GM19328 (cell line): ENCODE results near the gene LRP1B.
A peak's percentile ranks its signal among the peaks of the same experiment; 100 is the strongest.

ENCODE experiments used
- ATAC-seq: cut with Tn5 transposase; IDR thresholded peaks from one replicate; pipeline ENCODE4 v1.9.1; 2021; ENCODE audit warnings: mild to moderate bottlenecking, moderate library complexity; ENCODE audit not compliant: unreplicated experiment

The LRP1B gene

DNA sequence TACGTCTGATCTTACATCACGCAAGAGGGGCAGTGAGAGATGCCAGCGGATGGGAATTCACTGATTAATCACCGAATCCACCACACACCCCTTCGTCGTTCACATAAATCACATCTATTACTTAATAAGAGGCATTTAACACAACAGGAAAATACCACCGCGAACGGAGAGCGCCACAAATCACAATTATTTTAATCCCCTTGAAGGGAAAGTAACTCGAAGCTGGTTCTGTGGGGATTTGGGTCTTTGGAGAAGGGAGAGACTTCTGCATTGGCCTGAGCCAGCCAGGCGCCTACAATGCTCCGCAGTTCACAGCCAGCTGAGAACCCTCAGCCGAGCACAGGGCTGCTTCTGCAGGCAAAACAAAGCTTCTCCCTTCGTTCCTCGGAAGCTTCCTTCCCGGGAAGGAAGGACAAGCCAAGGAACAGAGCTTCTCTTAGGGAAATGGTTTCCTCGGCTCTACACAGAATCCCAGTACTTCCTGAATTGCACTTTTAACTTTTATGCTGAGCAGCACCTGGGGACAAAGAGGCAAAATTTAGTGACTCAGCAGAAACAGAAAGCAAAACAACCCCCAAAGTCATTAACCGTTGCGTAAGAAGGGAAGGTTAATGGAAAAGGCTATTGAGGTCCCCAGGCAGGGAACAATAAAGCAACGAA is at the start of gene LRP1B:
TSS of gene LRP1B (minus strand) at position 7 of the 660 bp plus-strand sequence. CDS start 287 bp downstream, outside the sequence.
- peak; percentile 47 for ATAC-seq

DNA sequence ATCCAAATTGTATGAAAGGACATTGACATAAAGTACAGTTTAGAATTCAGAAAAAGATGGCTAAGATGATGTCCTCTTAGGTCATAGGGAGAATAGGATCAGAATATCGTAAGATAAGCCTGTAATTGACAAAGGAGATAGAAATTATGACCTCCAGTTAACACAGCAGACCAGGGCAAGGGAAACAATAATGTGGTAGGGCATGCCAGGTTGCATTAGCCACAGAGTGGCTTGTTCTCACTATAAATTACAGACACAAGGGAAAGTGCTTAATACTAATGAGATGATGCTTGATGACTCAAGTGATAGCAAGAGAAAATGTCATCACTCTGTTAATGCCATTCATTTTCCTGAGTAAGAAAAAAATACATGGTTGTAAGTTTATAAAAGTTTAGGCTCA is 48.9 kb upstream of the LRP1B start:
- ATAC-seq = no peak

DNA sequence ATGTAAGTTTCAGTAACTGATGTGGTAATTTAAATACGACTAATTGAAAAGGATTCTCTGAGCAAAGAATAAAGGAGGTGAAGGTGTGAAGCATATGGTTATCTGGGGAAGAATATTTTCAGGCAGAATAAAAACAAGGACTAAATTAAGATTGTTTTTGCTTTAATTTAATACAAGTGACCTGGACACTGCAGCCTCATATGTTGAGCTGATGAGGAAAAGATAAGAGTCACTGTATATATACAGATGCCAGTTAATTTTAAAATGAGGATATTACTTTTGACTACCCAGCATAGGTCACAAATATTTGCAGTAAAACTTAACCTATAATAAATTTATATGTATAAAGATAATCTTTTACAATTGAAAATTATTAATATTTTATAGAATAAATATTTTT is 47.8 kb upstream of the LRP1B start:
- no peak for ATAC-seq

DNA sequence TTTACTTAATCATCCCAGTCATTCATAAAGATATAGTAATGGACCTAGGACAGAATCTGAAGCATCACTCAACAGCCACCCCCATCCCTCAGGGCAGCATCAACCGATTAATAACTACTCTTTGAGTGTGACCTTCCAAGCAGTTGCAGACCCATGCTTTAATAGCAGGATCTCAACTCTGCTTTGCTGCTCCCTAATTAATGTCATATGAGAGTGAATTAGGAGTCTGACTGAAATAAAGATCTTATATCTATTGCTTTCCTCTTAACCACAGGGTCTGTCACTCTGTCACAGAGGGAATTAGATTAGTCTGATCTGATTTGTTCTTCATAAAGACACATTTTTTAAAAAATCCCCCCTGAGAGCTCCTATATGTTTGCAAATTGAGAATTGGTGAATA is 46.1 kb upstream of the LRP1B start:
- no peak for ATAC-seq

- ATAC-seq = no peak
Observed at GRCh38 chr2:142175813-142176338, 45.1 kb upstream of the LRP1B start.

DNA sequence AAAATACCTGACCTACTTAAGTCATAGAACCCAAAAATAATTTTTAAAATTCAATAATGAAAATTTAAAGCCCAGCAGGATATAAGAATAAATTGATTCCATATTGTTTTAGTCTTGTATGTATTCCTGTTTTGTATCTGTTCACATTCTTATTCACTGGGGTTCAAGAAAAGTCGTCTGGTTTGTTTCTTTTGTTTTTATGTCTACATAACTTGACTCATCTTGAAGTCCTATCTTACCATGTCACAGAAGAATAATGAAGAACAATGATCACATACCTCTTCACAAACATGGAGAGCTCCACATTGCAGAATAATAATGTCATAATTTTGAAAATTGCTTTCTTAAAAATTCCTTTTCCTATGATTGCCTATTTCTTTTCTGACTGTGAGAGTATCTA is 43.4 kb upstream of the LRP1B start:
- no peak for ATAC-seq

GRCh38 chr2:142170847-142171246 is 40.0 kb upstream of the LRP1B start:
- ATAC-seq = no peak

- peak; percentile 68 for ATAC-seq
Observed at GRCh38 chr2:142165790-142166189, 35.0 kb upstream of the LRP1B start.

GRCh38 chr2:142153601-142154000 is 22.8 kb upstream of the LRP1B start:
- no peak for ATAC-seq

DNA sequence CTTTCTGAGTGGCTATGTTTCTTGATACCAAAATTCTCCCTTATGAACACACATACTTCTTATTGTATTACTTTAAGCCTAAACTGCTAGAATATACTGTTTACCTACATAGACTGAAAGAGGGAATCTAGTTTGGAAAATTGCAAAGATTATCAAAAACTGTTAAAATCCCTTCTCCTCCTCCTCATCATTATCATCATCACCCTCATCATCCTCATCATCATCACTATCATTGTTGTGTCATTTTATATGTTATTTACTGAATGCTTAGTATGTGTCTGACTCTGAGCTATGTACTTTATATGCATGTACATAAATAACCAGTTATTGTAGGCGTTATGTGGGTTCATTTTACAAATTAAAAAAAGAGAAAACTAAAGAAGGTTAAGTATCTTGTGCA is 19.6 kb upstream of the LRP1B start:
- ATAC-seq = no peak

- ATAC-seq = no peak
Observed at GRCh38 chr2:142144547-142144946, 13.7 kb upstream of the LRP1B start.

GRCh38 chr2:142142595-142142994 is 11.8 kb upstream of the LRP1B start:
- ATAC-seq = no peak

DNA sequence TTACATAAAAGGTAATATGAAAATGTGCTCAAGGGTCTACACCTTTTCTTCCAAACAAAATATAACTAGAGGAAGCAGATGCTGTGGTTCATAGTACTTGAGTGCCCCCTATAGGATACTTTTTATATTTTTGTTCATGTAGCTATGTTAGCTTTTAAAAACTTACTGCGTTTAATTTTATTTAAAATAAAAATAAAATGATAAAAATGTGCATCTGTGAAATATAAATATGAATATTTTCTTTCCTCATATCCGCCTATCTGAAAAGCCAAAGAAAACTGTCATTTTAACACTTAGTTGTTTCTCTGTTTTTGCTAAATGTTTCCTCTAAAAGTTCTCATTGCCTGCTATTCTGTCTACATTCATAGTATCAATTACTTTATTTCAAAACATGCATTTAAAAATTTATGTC is 9.6 kb upstream of the LRP1B start:
- no peak for ATAC-seq

DNA sequence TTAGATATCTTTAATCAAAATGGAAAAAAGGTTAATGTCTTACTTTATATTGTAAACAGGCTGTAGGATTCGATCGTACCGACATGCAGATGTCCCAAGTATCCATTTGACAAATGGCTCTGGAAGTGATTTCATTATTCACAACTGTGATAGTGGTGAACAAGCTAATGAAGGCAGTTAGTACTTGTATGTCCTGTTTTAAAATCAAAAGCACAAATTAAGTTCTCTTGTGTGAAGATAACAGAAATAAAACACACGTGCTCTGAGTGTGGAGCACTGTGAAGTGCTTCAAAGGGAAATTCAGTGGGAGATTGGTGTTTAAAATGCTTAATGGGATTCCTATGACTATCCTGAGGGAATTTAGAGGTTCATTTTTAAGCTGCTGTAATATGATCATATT is 8.6 kb upstream of the LRP1B start:
- ATAC-seq = no peak

DNA sequence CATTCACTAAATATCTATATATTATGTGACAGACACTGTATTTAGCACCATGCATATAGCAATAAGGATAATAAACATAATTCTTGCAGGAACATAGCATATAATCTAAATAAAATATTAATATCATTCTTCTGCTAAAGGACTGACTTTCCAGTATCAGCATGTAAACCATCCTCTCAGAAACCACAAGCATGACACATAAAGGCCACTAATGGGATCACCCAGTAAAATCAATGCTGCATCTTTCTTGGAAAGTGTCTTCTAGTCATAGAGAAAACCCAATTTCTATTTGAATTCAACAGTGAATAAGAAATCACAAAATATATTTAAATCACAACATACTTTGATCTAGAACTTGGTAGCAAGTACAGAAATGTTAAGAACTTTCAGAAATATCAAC is 5.8 kb upstream of the LRP1B start:
- ATAC-seq = no peak

- ATAC-seq = no peak
Observed at GRCh38 chr2:142134911-142135310, 4.1 kb upstream of the LRP1B start.

GRCh38 chr2:142130111-142131009 is 456 bp downstream of the LRP1B start:
- peak; percentile 29 for ATAC-seq

GRCh38 chr2:142128105-142128504 is 2.7 kb downstream of the LRP1B start:
- no peak for ATAC-seq

GRCh38 chr2:142127248-142127647 is 3.6 kb downstream of the LRP1B start:
- no peak for ATAC-seq

- ATAC-seq = no peak
Observed at GRCh38 chr2:142124706-142125105, 6.1 kb downstream of the LRP1B start.

- no peak for ATAC-seq
Observed at GRCh38 chr2:142119347-142119746, 11.5 kb downstream of the LRP1B start.

GRCh38 chr2:142112757-142113221 is 18.0 kb downstream of the LRP1B start:
- no peak for ATAC-seq
